GM21528 (cell line): ENCODE data around the gene GSG1L.

Experiments used
- ATAC-seq: cut with Tn5 transposase; IDR thresholded peaks from one replicate; pipeline ENCODE4 v1.9.1; 2021; ENCODE audit warnings: mild to moderate bottlenecking, moderate library complexity; ENCODE audit not compliant: unreplicated experiment, low FRiP score

GSG1L gene

GRCh38 chr16:27781981-27782880 lies 281.3 kb downstream of the GSG1L start:
- ATAC-seq = no peak

- no peak for ATAC-seq
Observed at GRCh38 chr16:27781195-27781524, 282.4 kb downstream of the GSG1L start.

- ATAC-seq = no peak
Observed at GRCh38 chr16:27780468-27781194, 282.9 kb downstream of the GSG1L start.

- no peak for ATAC-seq
Observed at GRCh38 chr16:27779641-27780164, 283.8 kb downstream of the GSG1L start.

GRCh38 chr16:27778926-27779570 lies 284.5 kb downstream of the GSG1L start:
- no peak for ATAC-seq

GRCh38 chr16:27778171-27778925 lies 285.2 kb downstream of the GSG1L start:
- no peak for ATAC-seq

- ATAC-seq = no peak
Observed at GRCh38 chr16:27777527-27777926, 286.0 kb downstream of the GSG1L start.

- ATAC-seq = no peak
Observed at GRCh38 chr16:27776556-27777225, 286.8 kb downstream of the GSG1L start.

GRCh38 chr16:27775254-27775653 lies 288.3 kb downstream of the GSG1L start:
- no peak for ATAC-seq

GRCh38 chr16:27774779-27775178 lies 288.7 kb downstream of the GSG1L start:
- no peak for ATAC-seq

- no peak for ATAC-seq
Observed at GRCh38 chr16:27773344-27773743, 290.2 kb downstream of the GSG1L start.

GRCh38 chr16:27772093-27772825 lies 291.3 kb downstream of the GSG1L start:
- ATAC-seq = no peak

GRCh38 chr16:27771201-27771910 lies 292.2 kb downstream of the GSG1L start:
- ATAC-seq = no peak

GRCh38 chr16:27770271-27771196 lies 293.0 kb downstream of the GSG1L start:
- ATAC-seq = no peak

GRCh38 chr16:27769561-27770255 lies 293.8 kb downstream of the GSG1L start:
- ATAC-seq = no peak

- no peak for ATAC-seq
Observed at GRCh38 chr16:27768651-27769272, 294.8 kb downstream of the GSG1L start.
